Spleen (tissue), 7 donors: ENCODE measurements around the gene TAOK3.

Experiments
- POLR2A ChIP-seq, 3 donors: fragments of 450-650 bp; IDR thresholded peaks; one replicate each; pipeline ENCODE4 v1.5.1; 2017; ENCODE audit warnings: antibody characterized with exemption in 3 of 3, mild to moderate bottlenecking in 1 of 3
- POLR2AphosphoS5 ChIP-seq, 3 donors: sonication (generic); formaldehyde crosslinking; IDR thresholded peaks; one replicate each; pipeline ENCODE4 v1.5.1; 2017; ENCODE audit warnings: antibody characterized with exemption in 3 of 3
- TF ChIP-seq, protein P1 (sequence below), 11 experiments: fragments of 200-600 bp in 7 of 11; fragments of 450-650 bp in 4 of 11; sonication (generic) in 4 of 11; IDR thresholded peaks in 8 of 11; conservative IDR thresholded peaks in 3 of 11; 1 replicate in 7 of 11; 2 replicates in 4 of 11; pipeline versions ENCODE4 v1.4.0 to v1.8.0; 2016 to 2021; ENCODE audit warnings: antibody characterized with exemption in 11 of 11, inconsistent platforms in 4 of 11, mild to moderate bottlenecking in 1 of 11
- donor health status: DM: no; HTN: no; CAD: no; lungs with moderate emphysema.
- donor health status: DM: no; HTN: no; CAD: no.
- donor health status: DM: no; HTN: no; CAD: no.

DNA sequence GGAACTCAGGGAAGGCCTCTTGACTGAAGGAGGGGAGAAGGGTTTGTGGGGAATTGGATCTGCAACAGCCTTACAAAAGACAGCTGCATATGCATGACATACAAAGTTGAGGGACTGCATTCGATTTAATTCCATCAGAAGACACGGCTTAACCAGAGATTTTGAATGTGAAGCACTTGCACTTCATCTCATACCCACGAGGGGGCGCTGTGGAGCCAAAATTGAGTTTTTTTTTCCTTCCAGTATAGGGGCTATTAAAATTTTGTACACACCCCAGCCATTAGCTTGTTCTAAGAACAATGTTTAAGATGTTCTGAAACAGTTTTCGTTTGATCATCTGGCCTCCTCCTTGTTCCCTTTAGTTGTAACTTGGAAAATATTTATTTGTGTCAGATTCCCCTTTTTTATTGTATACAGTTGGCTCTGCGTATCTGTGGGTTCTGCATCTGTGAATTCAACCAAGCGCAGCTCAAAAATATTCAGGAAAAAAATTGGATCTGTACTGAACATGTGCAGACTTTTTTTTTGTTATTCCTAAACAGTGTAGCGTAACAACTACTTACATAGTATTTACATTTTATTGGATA lies 5.3 kb upstream of the TAOK3 start:
- TF ChIP-seq, protein P1, sequence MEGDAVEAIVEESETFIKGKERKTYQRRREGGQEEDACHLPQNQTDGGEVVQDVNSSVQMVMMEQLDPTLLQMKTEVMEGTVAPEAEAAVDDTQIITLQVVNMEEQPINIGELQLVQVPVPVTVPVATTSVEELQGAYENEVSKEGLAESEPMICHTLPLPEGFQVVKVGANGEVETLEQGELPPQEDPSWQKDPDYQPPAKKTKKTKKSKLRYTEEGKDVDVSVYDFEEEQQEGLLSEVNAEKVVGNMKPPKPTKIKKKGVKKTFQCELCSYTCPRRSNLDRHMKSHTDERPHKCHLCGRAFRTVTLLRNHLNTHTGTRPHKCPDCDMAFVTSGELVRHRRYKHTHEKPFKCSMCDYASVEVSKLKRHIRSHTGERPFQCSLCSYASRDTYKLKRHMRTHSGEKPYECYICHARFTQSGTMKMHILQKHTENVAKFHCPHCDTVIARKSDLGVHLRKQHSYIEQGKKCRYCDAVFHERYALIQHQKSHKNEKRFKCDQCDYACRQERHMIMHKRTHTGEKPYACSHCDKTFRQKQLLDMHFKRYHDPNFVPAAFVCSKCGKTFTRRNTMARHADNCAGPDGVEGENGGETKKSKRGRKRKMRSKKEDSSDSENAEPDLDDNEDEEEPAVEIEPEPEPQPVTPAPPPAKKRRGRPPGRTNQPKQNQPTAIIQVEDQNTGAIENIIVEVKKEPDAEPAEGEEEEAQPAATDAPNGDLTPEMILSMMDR (IDR thresholded peaks at IDR 0.05 in 8 of 11, conservative IDR thresholded peaks at IDR 0.05 in 3 of 11), result peak; percentile 87 to 97 (median 95)
- TF ChIP-seq POLR2AphosphoS5 (IDR thresholded peaks at IDR 0.05) (no peak), POLR2A (IDR thresholded peaks at IDR 0.05) (no peak)
